Right renal cortex interstitium (tissue), 3 donors: ENCODE results near the gene ABCF1. TPM values are rescaled to one million over a fixed set of nuclear protein-coding genes. Genes with fewer than 3 reads are reported as not detected.

Experiments
- DNase-seq, 3 donors: peaks; one replicate each; pipeline ENCODE4 v3.0.0-alpha.2; 2013; ENCODE audit warnings: low read depth in 3 of 3, low spot score in 2 of 3
- polyA plus RNA-seq, 3 donors: library from polyadenylated mRNA; unstranded; fragments of 120-200 nt; gene quantifications; one replicate each; pipeline ENCODE4 v1.2.1, GENCODE V29; 2013; ENCODE audit not compliant: insufficient read length in 3 of 3

Gene ABCF1
- polyA plus RNA-seq, 3 donors: 71.2 to 76.2 (median 73.3) TPM

DNA sequence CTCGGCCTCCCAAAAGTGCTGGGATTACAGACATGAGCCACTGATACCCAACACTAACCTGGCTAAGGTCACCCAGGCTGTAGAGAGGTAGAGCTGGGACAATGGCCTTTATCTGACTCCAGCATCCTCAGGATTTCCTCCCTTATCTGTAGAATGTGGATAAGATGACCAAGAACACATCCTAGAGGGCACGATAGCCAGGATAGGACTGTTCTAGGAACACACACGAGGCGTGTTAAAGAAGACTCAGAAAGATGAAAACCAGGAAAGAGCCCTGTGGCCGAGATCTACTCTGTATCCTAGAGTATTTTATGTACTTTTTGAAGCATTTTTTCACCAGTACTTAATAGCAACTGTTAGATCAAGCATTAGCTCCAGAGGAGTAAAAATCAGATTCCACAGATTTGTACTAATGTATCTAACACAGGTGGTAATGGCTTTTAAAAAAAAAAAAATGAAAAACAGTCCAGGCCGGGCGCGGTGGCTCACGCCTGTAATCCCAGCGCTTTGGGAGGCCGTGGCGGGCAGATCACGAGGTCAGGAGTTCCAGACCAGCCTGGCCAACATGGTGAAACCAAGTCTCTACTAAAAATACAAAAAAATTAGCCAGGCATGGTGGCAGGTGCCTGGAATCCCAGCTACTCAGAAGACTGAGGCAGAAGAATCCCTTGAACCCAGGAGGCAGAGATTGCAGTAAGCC is 28.5 kb downstream of the ABCF1 start:
- no peak for DNase-seq

DNA sequence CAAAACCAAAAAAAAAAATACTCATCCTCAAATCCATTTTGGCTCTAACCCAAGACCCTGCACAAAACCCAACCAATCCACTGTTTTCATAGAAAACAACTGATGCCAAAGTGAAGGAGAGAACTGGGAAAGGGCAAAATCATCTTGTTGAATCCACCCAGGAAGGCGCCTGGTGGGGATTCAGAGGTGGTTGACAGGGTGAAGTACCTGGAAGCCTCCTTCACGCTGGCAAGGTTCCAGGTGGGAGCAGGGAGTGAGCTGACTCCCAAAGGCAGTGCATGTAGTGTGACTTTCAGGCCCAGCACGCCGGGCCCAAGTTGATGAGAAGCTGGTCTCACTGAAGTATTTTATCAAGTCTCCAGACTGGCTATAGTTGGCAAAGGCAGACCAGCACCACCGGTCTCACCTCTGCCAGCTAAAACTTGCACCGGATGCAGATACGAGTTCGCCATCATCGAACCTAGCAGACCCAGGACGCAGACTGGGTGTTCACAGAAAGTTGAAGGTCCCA is 29.3 kb downstream of the ABCF1 start:
- no peak for DNase-seq

DNA sequence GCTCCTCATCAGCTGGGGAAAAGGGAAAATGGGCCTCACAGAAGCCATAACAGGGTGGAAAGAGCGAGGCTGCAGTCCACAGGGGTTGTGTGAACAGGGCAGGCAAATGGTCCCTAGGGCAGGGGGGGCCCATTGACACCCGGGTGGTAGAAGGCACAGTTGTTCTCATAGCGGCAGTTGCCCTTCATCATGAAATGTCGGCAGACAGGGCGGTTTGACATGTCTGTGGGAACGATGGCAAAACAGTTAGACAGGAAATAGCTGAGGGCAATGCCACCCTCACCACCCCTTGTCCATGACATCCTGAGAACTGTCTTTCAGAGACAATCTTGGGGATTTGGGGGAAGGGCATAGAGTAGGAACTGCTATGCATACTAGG is 30.2 kb downstream of the ABCF1 start:
- DNase-seq: no peak

GRCh38 chr6:30601815-30602641 is 30.8 kb downstream of the ABCF1 start:
- no peak for DNase-seq

DNA sequence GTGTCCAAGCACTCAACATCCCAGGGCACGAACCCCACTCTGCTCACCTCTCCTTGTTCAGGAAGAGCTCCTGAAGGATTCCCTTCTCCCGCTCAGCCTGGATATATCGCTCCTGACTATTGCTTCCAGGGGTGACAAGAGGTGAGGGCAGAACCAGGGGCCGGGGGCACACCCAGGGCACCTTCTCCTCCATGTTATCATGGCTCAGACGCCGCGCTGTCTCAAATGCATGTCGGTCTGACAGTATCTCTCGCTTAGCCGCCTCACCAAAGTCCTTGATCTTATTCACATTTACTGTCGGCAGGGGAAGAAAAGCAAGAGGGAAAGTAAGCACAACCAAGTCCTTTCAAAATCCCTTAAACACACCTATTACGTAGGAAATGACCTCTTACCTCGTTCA is 32.7 kb downstream of the ABCF1 start:
- DNase-seq: no peak

GRCh38 chr6:30610065-30610464 is 38.8 kb downstream of the ABCF1 start:
- no peak for DNase-seq

GRCh38 chr6:30611150-30611855 is 40.1 kb downstream of the ABCF1 start:
- no peak for DNase-seq

GRCh38 chr6:30611856-30612194 is 40.6 kb downstream of the ABCF1 start:
- DNase-seq: no peak

DNA sequence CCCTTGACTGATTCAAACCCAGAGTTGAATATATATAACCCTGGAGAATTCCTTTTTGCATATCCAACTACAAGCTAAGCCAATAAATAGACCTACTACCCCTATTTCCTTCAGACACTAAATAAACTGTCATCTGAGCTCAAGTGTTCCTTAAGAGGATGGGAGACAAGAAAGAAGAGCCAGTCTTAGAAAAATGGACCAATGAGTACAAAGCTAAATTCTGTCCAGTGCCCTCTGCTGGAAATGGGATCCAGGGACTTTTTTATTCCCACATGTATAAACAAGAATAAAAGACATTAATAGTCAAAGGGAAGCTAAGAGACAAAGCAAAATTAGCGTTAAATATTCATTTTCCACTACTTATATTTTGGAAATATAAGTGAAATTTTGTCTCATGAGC is 41.0 kb downstream of the ABCF1 start:
- DNase-seq: no peak

DNA sequence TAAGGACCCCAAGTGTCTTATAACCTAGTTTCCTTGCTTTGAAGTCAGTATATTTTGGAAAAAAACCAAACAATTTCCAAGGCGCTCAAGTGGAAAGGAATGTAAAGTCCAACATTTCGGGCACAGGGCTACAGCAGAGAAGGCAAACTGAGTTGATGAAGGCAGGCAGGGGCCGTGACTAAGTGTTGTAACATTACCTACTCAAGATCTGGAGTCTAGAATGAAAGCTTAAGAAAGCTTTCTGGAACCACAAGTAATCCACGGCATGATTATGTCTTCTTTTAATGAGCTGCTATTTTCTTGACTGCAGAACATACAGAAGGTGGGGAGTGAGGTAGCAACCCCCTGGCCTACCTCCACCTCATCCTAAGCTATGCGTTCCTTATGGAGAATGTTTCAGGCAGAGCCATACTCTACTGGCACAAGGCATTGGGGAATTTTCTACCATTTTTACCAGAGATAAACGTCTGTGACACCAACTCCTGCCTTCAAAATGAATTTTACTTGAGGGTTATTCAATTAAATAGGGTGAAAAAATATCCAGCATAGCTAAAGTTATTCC is 41.5 kb downstream of the ABCF1 start:
- DNase-seq: no peak

DNA sequence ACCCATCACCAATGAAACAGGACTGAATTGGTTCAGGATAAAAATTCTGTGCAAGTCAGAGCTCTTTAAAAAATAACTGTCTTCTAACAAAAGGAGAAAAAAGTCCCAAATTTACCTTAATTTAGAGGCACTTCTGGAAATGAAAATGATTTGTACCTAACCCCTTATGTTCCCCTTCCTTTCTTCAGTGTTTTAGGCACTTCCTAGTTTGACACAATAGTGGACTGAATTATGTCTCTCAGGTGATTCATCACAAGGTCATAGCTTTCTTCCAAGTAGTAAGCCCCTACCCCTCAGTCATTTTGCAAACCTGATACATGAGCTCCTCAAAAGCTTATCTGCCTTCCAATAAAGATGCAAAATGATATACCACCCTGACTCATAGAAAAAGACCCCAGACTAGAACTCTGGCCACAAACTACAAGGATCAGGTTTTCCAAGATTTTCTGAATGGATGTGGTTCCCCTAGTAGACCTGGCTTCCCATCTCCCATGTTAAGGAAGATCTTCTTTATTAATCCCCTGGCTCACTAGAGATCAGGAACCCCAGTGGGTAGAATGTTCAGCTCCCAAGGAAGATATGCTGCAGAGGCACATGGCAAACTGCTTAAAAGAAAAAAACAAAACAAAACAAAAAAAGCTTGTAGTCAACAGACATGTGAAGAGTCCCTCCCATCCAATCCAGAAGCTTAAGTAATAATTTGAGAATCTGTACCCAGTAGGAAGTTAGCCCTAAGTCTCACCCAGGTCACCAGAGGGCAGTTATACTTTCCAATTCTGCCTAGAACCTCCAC is 42.2 kb downstream of the ABCF1 start:
- no peak for DNase-seq

GRCh38 chr6:30614044-30614842 is 43.0 kb downstream of the ABCF1 start:
- no peak for DNase-seq

GRCh38 chr6:30614843-30615218 is 43.6 kb downstream of the ABCF1 start:
- peak; percentile 93 to 97 (median 97) for DNase-seq

DNA sequence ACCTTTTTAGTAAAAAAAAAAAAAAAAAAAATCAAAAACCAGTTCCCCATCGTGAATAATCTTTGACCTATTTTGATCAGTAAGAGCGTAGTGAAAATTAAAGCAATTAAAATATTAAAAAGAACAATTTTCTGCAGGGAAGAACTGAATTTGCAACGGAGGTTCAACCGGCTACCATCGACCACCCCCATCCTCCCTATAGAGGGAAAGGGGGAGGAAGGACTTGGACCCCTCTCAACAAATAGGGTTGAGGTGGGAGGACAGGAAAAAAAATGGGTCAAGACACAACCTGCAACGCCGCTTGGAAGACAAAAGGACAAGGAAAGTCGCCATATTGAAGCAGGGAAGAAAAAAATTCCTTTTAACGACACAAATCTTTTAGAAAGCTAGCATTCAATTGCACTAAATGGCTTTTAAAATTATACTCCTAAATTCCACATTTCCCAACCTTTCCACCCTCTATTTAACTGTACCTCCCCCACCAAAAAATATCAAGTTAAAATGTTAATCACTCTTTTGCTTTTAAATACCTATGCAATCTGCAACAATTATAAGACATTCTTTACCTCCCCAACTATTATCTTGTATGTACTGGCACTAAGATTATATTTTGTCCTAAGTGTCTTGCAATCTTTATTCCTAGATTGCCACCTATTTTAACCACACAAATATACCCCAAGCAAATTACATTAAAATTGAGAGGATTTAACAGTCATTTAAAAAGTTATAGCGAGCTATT is 44.1 kb downstream of the ABCF1 start:
- DNase-seq: peak in 1 of 3 donors; percentile 69

DNA sequence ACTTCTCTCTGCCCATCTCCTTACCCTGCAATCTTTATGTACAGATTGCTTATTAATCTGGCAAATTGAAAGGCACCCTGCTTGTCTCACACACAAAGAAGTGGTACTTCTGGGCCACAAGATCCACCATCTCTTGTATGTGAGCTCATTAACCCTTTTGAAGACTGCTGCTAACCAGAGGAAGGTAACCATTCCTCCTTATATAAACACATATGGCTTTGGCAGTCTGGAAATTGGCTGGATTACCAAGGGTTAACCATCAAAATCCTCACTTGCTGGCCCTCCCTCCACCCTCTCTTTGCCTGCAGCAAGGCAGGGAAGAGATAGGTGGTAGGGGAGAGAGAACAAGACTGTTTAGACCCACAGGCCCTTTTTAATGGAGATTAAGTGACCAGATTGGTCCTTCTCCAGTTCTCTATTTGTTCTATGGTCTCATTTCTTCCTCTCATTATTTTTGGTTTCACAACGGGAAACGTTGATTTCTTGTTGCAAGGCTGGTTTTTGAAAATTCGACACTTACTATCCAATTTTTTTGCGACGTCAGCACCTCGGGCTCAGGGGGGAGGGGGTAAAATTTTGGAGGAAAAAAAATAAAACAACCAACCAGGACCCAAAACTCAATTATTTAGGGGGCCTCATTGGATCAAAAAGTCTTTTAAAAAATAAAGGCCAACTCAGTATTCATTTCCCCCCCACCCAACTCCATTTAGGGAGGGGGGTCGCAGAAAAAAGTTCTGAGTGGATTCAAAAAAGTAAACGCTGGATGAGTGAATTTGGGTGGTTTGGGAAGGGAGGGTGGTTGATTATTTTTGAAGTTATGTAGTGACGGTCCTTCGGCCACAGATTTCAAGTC is 44.9 kb downstream of the ABCF1 start:
- DNase-seq: no peak

GRCh38 chr6:30616811-30617564 is 45.7 kb downstream of the ABCF1 start, which contains the start of gene PPP1R10:
Gene PPP1R10, minus strand, starts transcription at chr6:30617243. Its CDS starts 7,299 bp downstream, at chr6:30609944.
- DNase-seq: peak in 2 of 3 donors; percentile 100
